ENCODE results near the gene ALPP. TPM values are rescaled to one million over a fixed set of nuclear protein-coding genes. Genes with fewer than 3 reads are reported as not detected.
"Not testable (repeated sequence)": the region's sequence is repeated elsewhere in the genome, so short reads cannot be mapped to it uniquely, and the experiment has no call there.

Gene ALPP
- total and polyA plus RNA-seq, 2 experiments from 2014 or later: not detected

DNA sequence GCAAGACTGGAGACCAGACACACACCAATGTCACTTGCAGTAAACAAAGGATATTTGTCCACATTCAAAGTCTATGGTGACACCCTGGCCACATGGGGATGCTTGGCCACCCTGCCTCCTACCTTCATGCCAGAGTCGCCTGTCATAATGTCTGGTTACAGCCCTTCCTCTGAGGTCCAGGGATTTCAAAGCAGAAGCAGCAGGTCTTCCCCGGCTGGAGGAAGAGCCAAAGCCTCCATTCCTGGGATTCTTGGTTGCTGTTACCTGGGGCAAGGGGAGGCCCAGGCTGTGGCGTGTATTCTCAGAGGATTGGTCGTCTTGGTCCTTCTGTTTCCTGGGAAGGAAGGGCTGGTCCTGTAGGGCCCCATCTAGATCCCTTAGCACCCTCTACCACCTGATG lies 2.3 kb upstream of the ALPP start:
- H3K27me3 ChIP-seq: peaks cover 25% of the 10 kb centered on the region
- H3K4me1 ChIP-seq (ENCODE audit: low read depth): no peaks in the 10 kb centered on the region
- no peak for DNase-seq (ENCODE audit: low read depth in 1 of 2, low spot score in 1 of 2)
- no peak overlapping the region for H3K4me3 ChIP-seq
- TF ChIP-seq, protein P1, sequence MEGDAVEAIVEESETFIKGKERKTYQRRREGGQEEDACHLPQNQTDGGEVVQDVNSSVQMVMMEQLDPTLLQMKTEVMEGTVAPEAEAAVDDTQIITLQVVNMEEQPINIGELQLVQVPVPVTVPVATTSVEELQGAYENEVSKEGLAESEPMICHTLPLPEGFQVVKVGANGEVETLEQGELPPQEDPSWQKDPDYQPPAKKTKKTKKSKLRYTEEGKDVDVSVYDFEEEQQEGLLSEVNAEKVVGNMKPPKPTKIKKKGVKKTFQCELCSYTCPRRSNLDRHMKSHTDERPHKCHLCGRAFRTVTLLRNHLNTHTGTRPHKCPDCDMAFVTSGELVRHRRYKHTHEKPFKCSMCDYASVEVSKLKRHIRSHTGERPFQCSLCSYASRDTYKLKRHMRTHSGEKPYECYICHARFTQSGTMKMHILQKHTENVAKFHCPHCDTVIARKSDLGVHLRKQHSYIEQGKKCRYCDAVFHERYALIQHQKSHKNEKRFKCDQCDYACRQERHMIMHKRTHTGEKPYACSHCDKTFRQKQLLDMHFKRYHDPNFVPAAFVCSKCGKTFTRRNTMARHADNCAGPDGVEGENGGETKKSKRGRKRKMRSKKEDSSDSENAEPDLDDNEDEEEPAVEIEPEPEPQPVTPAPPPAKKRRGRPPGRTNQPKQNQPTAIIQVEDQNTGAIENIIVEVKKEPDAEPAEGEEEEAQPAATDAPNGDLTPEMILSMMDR (IDR thresholded peaks at IDR 0.05; ENCODE audit: low read depth, low read length): no peak
- no peaks in the 10 kb centered on the region for H3K9me3 ChIP-seq (ENCODE audit: low read depth)
- no peak overlapping the region for H3K27ac ChIP-seq
- H3K36me3 ChIP-seq: no peaks in the 10 kb centered on the region

DNA sequence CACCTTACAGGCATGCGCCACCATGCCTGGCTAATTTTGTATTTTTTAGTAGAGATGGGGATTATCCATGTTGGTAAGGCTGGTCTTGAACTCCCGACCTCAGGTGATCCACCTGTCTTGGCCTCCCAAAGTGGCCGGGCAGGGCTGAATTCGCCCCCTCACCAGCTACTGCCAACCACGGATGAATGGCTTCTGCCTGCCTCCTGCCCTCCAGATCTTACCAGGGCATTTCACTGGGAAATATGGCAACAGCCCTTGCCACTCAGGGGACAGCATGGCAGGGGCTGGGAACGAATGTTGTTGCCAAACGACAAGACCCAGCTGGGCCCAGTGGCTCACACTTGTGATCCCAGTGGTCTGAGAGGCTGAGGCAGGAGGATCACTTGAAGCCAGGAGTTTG lies 1.8 kb upstream of the ALPP start:
- Histone ChIP-seq H3K36me3 (no peaks in the 10 kb centered on the region), H3K4me3 (no peak overlapping the region), H3K27ac (no peak overlapping the region), H3K4me1 (ENCODE audit: low read depth) (no peaks in the 10 kb centered on the region), H3K9me3 (ENCODE audit: low read depth) (no peaks in the 10 kb centered on the region), H3K27me3 (peaks cover 26% of the 10 kb centered on the region)
- DNase-seq (ENCODE audit: low read depth in 1 of 2, low spot score in 1 of 2): no peak
- TF ChIP-seq, protein P1 (IDR thresholded peaks at IDR 0.05; ENCODE audit: low read depth, low read length): no peak

GRCh38 chr2:232377319-232377718 lies 1.2 kb upstream of the ALPP start:
- H3K9me3 ChIP-seq (ENCODE audit: low read depth): no peaks in the 10 kb centered on the region
- no peak overlapping the region for H3K4me3 ChIP-seq
- DNase-seq (ENCODE audit: low read depth in 1 of 2, low spot score in 1 of 2): no peak
- H3K27ac ChIP-seq: no peak overlapping the region
- TF ChIP-seq, protein P1 (IDR thresholded peaks at IDR 0.05; ENCODE audit: low read depth, low read length): no peak
- no peaks in the 10 kb centered on the region for H3K4me1 ChIP-seq (ENCODE audit: low read depth)
- H3K27me3 ChIP-seq: peaks cover 30% of the 10 kb centered on the region
- H3K36me3 ChIP-seq: no peaks in the 10 kb centered on the region

DNA sequence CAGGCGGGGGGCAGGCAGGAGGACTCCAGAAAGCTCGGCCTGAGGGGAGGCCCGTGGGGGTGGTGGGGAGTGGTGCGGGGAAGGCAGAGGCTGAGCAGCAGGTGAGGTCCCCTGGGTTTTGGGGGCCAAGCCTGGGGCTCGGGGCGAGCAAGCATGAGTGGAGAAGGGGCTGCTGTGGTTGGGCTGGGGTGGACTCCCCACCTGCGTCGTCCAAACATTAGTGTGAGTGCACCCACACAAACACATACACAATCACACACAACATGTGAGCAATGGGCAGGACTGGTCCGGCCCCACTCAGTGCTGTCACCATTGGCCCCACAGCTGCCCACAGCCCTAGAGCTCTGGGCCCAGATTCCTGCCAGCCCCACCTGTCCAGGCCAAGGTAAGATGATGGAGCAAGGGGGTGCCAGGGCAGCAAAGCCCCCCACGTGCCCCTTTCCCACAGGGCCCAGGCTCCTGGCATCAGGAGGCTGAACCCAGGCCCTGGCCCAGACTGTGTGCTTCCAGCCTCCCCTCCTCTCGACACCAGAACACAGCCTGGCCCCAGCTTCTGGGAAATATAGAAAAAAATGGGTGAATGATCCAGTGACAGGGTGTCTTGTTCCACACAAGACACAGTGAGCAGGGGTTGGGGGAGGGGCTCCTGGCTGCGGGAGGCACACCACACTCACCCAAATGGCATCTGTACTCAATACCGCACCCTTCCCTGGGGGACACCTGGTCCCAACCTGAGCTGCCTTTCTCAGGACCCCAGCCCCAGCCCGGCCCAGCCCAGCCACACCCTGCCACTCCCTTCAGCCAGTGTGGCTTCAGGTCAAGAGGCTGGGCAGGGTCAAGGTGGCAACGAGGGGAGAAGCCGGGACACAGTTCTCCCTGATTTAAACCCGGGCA lies 463 bp upstream of the ALPP start:
- Histone ChIP-seq H3K4me1 (ENCODE audit: low read depth) (no peaks in the 10 kb centered on the region), H3K4me3 (no peak overlapping the region), H3K36me3 (no peaks in the 10 kb centered on the region), H3K27ac (no peak overlapping the region), H3K9me3 (ENCODE audit: low read depth) (no peaks in the 10 kb centered on the region), H3K27me3 (peaks cover 38% of the 10 kb centered on the region)
- TF ChIP-seq, protein P1 (IDR thresholded peaks at IDR 0.05; ENCODE audit: low read depth, low read length): no peak
- DNase-seq (ENCODE audit: low read depth in 1 of 2, low spot score in 1 of 2): no peak

DNA sequence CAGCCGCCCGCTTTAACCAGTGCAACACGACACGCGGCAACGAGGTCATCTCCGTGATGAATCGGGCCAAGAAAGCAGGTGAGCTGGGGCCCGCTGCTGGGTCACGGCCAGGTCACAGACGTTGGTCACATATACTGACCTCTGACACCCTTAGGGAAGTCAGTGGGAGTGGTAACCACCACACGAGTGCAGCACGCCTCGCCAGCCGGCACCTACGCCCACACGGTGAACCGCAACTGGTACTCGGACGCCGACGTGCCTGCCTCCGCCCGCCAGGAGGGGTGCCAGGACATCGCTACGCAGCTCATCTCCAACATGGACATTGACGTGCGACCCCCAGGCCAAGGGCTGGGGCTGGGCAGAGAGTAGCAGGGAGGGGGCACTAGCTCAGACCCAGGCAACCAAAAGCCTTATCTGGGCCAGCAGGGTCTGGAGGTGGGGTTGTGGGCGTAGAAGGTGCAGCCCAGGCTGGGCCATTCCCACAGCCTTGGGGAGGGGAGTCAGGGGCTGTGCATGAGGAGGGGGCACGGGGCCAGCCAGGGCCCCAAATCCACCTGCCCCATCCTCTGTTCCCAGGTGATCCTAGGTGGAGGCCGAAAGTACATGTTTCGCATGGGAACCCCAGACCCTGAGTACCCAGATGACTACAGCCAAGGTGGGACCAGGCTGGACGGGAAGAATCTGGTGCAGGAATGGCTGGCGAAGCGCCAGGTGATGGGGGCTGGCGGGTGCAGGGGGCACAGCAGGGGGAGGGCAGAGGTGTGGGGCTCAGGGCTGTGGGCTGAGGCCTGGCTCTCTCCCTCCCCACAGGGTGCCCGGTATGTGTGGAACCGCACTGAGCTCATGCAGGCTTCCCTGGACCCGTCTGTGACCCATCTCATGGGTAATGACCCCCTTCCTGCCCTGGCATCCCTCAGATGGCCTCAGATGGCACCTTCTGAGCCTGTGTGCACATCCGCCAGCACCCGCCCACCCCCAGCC lies 1.3 kb downstream of the ALPP start:
- not testable (repeated sequence) for H3K4me3 ChIP-seq; H3K36me3 ChIP-seq; DNase-seq (ENCODE audit: low read depth in 1 of 2, low spot score in 1 of 2); H3K9me3 ChIP-seq (ENCODE audit: low read depth); H3K4me1 ChIP-seq (ENCODE audit: low read depth); H3K27ac ChIP-seq
- H3K27me3 ChIP-seq: peaks cover 51% of the 10 kb centered on the region

DNA sequence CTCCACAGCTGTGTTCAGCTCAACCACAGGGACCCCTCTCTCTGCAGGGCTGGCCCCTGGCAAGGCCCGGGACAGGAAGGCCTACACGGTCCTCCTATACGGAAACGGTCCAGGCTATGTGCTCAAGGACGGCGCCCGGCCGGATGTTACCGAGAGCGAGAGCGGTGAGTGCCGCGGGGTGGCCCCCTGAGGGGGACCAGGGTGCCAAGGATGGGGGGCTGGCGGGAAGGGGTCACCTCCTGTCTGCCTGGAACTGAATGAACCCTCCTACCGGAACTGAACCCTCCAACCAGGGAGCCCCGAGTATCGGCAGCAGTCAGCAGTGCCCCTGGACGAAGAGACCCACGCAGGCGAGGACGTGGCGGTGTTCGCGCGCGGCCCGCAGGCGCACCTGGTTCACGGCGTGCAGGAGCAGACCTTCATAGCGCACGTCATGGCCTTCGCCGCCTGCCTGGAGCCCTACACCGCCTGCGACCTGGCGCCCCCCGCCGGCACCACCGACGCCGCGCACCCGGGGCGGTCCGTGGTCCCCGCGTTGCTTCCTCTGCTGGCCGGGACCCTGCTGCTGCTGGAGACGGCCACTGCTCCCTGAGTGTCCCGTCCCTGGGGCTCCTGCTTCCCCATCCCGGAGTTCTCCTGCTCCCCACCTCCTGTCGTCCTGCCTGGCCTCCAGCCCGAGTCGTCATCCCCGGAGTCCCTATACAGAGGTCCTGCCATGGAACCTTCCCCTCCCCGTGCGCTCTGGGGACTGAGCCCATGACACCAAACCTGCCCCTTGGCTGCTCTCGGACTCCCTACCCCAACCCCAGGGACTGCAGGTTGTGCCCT lies 2.9 kb downstream of the ALPP start:
- not testable (repeated sequence) for H3K4me1 ChIP-seq (ENCODE audit: low read depth); H3K27ac ChIP-seq; H3K36me3 ChIP-seq; DNase-seq (ENCODE audit: low read depth in 1 of 2, low spot score in 1 of 2); H3K4me3 ChIP-seq; H3K9me3 ChIP-seq (ENCODE audit: low read depth)
- H3K27me3 ChIP-seq: peaks cover 56% of the 10 kb centered on the region

Measured in cardiac muscle cell (in vitro differentiated cells and primary cell).